Measurements from ENCODE around the gene MMAB.

MMAB gene

GRCh38 chr12:109558374-109559199, 14.7 kb downstream of the MMAB start:
- Histone ChIP-seq H2AFZ (ENCODE audit: low read depth, low read length) (no peak overlapping the region), H3K4me3 (ENCODE audit: low read length) (no peak overlapping the region), H3K9me3 (ENCODE audit: low read length) (no peaks in the 10 kb centered on the region), H3K4me1 (ENCODE audit: insufficient read depth, low read length) (no peaks in the 10 kb centered on the region), H3K27me3 (ENCODE audit: insufficient read depth, low read length) (no peaks in the 10 kb centered on the region), H3K36me3 (ENCODE audit: insufficient read depth, low read length) (peaks cover 44% of the 10 kb centered on the region)

- Histone ChIP-seq H3K36me3 (ENCODE audit: insufficient read depth, low read length) (peaks cover 38% of the 10 kb centered on the region), H3K4me3 (ENCODE audit: low read length) (no peak overlapping the region), H3K4me1 (ENCODE audit: insufficient read depth, low read length) (no peaks in the 10 kb centered on the region), H2AFZ (ENCODE audit: low read depth, low read length) (no peak overlapping the region), H3K27me3 (ENCODE audit: insufficient read depth, low read length) (no peaks in the 10 kb centered on the region), H3K9me3 (ENCODE audit: low read length) (no peaks in the 10 kb centered on the region)
Observed at GRCh38 chr12:109557805-109558204, 15.5 kb downstream of the MMAB start.

GRCh38 chr12:109557200-109557599, 16.1 kb downstream of the MMAB start:
- no peaks in the 10 kb centered on the region for H3K4me1 ChIP-seq (ENCODE audit: insufficient read depth, low read length)
- peaks cover 32% of the 10 kb centered on the region for H3K36me3 ChIP-seq (ENCODE audit: insufficient read depth, low read length)
- no peak overlapping the region for H3K4me3 ChIP-seq (ENCODE audit: low read length)
- H3K9me3 ChIP-seq (ENCODE audit: low read length), result no peaks in the 10 kb centered on the region
- H3K27me3 ChIP-seq (ENCODE audit: insufficient read depth, low read length), result no peaks in the 10 kb centered on the region
- no peak overlapping the region for H2AFZ ChIP-seq (ENCODE audit: low read depth, low read length)

GRCh38 chr12:109555431-109556315, 17.6 kb downstream of the MMAB start:
- H3K27me3 ChIP-seq (ENCODE audit: insufficient read depth, low read length), result no peaks in the 10 kb centered on the region
- no peaks in the 10 kb centered on the region for H3K4me1 ChIP-seq (ENCODE audit: insufficient read depth, low read length)
- no peaks in the 10 kb centered on the region for H3K9me3 ChIP-seq (ENCODE audit: low read length)
- no peak overlapping the region for H2AFZ ChIP-seq (ENCODE audit: low read depth, low read length)
- no peak overlapping the region for H3K4me3 ChIP-seq (ENCODE audit: low read length)
- H3K36me3 ChIP-seq (ENCODE audit: insufficient read depth, low read length), result peaks cover 22% of the 10 kb centered on the region

GRCh38 chr12:109554761-109555160, 18.5 kb downstream of the MMAB start:
- Histone ChIP-seq H3K27me3 (ENCODE audit: insufficient read depth, low read length) (no peaks in the 10 kb centered on the region), H3K36me3 (ENCODE audit: insufficient read depth, low read length) (peaks cover 15% of the 10 kb centered on the region), H2AFZ (ENCODE audit: low read depth, low read length) (no peak overlapping the region), H3K4me1 (ENCODE audit: insufficient read depth, low read length) (no peaks in the 10 kb centered on the region), H3K4me3 (ENCODE audit: low read length) (no peak overlapping the region), H3K9me3 (ENCODE audit: low read length) (no peaks in the 10 kb centered on the region)

- H3K4me3 ChIP-seq (ENCODE audit: low read length), result no peak overlapping the region
- no peaks in the 10 kb centered on the region for H3K9me3 ChIP-seq (ENCODE audit: low read length)
- no peaks in the 10 kb centered on the region for H3K4me1 ChIP-seq (ENCODE audit: insufficient read depth, low read length)
- no peak overlapping the region for H2AFZ ChIP-seq (ENCODE audit: low read depth, low read length)
- peaks cover 11% of the 10 kb centered on the region for H3K36me3 ChIP-seq (ENCODE audit: insufficient read depth, low read length)
- no peaks in the 10 kb centered on the region for H3K27me3 ChIP-seq (ENCODE audit: insufficient read depth, low read length)
Observed at GRCh38 chr12:109553906-109554500, 19.3 kb downstream of the MMAB start.

GRCh38 chr12:109553483-109553882, 19.8 kb downstream of the MMAB start:
- Histone ChIP-seq H3K4me1 (ENCODE audit: insufficient read depth, low read length) (no peaks in the 10 kb centered on the region), H3K36me3 (ENCODE audit: insufficient read depth, low read length) (peaks cover 9% of the 10 kb centered on the region), H3K4me3 (ENCODE audit: low read length) (no peak overlapping the region), H2AFZ (ENCODE audit: low read depth, low read length) (no peak overlapping the region), H3K27me3 (ENCODE audit: insufficient read depth, low read length) (no peaks in the 10 kb centered on the region), H3K9me3 (ENCODE audit: low read length) (no peaks in the 10 kb centered on the region)

GRCh38 chr12:109552971-109553370, 20.3 kb downstream of the MMAB start:
- no peaks in the 10 kb centered on the region for H3K9me3 ChIP-seq (ENCODE audit: low read length)
- no peaks in the 10 kb centered on the region for H3K27me3 ChIP-seq (ENCODE audit: insufficient read depth, low read length)
- peaks cover 7% of the 10 kb centered on the region for H3K36me3 ChIP-seq (ENCODE audit: insufficient read depth, low read length)
- no peak overlapping the region for H2AFZ ChIP-seq (ENCODE audit: low read depth, low read length)
- H3K4me3 ChIP-seq (ENCODE audit: low read length), result no peak overlapping the region
- H3K4me1 ChIP-seq (ENCODE audit: insufficient read depth, low read length), result no peaks in the 10 kb centered on the region

GRCh38 chr12:109551108-109551507, 22.2 kb downstream of the MMAB start:
- no peaks in the 10 kb centered on the region for H3K27me3 ChIP-seq (ENCODE audit: insufficient read depth, low read length)
- H3K36me3 ChIP-seq (ENCODE audit: insufficient read depth, low read length), result no peaks in the 10 kb centered on the region
- H3K4me3 ChIP-seq (ENCODE audit: low read length), result no peak overlapping the region
- no peak overlapping the region for H2AFZ ChIP-seq (ENCODE audit: low read depth, low read length)
- no peaks in the 10 kb centered on the region for H3K4me1 ChIP-seq (ENCODE audit: insufficient read depth, low read length)
- no peaks in the 10 kb centered on the region for H3K9me3 ChIP-seq (ENCODE audit: low read length)

GRCh38 chr12:109550281-109550680, 23.0 kb downstream of the MMAB start:
- Histone ChIP-seq H3K27me3 (ENCODE audit: insufficient read depth, low read length) (no peaks in the 10 kb centered on the region), H2AFZ (ENCODE audit: low read depth, low read length) (no peak overlapping the region), H3K4me3 (ENCODE audit: low read length) (no peak overlapping the region), H3K9me3 (ENCODE audit: low read length) (no peaks in the 10 kb centered on the region), H3K36me3 (ENCODE audit: insufficient read depth, low read length) (no peaks in the 10 kb centered on the region), H3K4me1 (ENCODE audit: insufficient read depth, low read length) (no peaks in the 10 kb centered on the region)

GRCh38 chr12:109549613-109550270, 23.6 kb downstream of the MMAB start:
- Histone ChIP-seq H2AFZ (ENCODE audit: low read depth, low read length) (no peak overlapping the region), H3K27me3 (ENCODE audit: insufficient read depth, low read length) (no peaks in the 10 kb centered on the region), H3K4me3 (ENCODE audit: low read length) (no peak overlapping the region), H3K36me3 (ENCODE audit: insufficient read depth, low read length) (no peaks in the 10 kb centered on the region), H3K9me3 (ENCODE audit: low read length) (no peaks in the 10 kb centered on the region), H3K4me1 (ENCODE audit: insufficient read depth, low read length) (no peaks in the 10 kb centered on the region)

GRCh38 chr12:109548258-109548657, 25.0 kb downstream of the MMAB start:
- no peak overlapping the region for H3K4me3 ChIP-seq (ENCODE audit: low read length)
- H3K9me3 ChIP-seq (ENCODE audit: low read length), result no peaks in the 10 kb centered on the region
- H3K27me3 ChIP-seq (ENCODE audit: insufficient read depth, low read length), result no peaks in the 10 kb centered on the region
- H2AFZ ChIP-seq (ENCODE audit: low read depth, low read length), result no peak overlapping the region
- H3K36me3 ChIP-seq (ENCODE audit: insufficient read depth, low read length), result no peaks in the 10 kb centered on the region
- H3K4me1 ChIP-seq (ENCODE audit: insufficient read depth, low read length), result no peaks in the 10 kb centered on the region

- no peak overlapping the region for H2AFZ ChIP-seq (ENCODE audit: low read depth, low read length)
- H3K4me1 ChIP-seq (ENCODE audit: insufficient read depth, low read length), result no peaks in the 10 kb centered on the region
- no peaks in the 10 kb centered on the region for H3K27me3 ChIP-seq (ENCODE audit: insufficient read depth, low read length)
- no peaks in the 10 kb centered on the region for H3K9me3 ChIP-seq (ENCODE audit: low read length)
- no peak overlapping the region for H3K4me3 ChIP-seq (ENCODE audit: low read length)
- H3K36me3 ChIP-seq (ENCODE audit: insufficient read depth, low read length), result no peaks in the 10 kb centered on the region
Observed at GRCh38 chr12:109547286-109547685, 26.0 kb downstream of the MMAB start.
